ENCODE results near the gene MTOR.

The MTOR gene

DNA sequence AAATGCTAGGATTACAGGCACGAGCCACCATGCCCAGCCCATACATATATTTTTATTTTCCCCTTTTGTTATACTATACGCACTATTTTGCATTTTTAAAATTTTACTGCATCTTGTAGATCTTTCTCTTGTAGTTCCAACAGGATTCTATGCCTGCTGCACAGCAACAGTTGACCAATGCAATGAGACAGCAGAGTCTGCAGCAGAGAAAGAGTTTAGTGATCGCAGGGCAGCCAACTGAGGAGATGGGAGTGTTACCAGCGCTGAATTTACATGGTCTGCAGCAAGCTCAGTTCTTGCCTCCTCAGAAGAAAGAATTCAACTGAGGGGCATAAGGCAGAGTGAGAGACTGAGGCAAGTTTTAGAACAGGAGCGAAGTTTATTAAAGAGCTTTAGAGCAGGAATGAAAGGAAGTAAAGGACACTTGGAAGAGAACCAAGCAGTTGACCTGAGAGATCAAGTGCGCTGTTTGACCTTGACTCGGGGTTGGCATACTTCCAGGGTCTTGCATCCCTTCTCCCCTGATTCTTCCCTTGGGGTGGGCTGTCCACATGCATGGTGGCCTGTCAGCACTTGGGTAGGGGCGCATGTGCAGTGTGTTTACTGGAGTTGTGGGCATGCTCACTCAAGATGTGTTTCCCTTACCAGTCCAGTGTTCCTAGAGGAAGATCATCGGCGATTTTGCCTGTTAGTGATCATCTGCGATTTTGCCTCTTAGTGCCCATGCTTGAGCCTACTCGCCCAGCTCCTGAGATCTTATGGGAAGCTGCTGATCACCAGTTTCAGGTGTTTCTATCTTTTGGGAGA is 4.1 kb upstream of the MTOR start:
- TF ChIP-seq CTCF (conservative IDR thresholded peaks at IDR 0.05; ENCODE audit: low read length): no peak
- no peak overlapping the region for H3K4me3 ChIP-seq (ENCODE audit: low read length)
- no peak for DNase-seq (ENCODE audit: low read depth)

GRCh38 chr1:11256299-11256698 is 6.1 kb downstream of the MTOR start:
- H3K4me3 ChIP-seq (ENCODE audit: low read length): no peak overlapping the region
- DNase-seq (ENCODE audit: low read depth): no peak
- TF ChIP-seq CTCF (conservative IDR thresholded peaks at IDR 0.05; ENCODE audit: low read length): no peak

DNA sequence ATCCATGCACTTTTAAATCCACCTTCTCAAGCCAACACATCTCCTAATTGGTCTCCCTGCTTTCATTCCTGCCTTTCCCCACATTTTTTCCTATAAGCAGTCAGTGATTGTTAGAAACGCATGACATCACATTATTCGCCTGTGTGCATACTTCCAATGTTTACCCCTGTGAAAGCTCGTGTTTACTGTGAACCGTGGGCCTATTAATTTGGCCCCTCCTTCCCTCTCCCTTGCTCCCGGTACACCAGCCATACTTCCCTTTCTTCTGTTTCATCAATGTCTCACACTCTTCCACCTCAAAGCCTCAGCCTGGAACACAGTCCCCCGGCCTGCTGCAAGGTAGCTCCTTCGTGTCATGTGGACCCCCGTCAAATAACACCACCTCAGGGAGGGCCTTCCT is 9.1 kb downstream of the MTOR start:
- no peak for DNase-seq (ENCODE audit: low read depth)
- H3K4me3 ChIP-seq (ENCODE audit: low read length): no peak overlapping the region
- TF ChIP-seq CTCF (conservative IDR thresholded peaks at IDR 0.05; ENCODE audit: low read length): no peak

DNA sequence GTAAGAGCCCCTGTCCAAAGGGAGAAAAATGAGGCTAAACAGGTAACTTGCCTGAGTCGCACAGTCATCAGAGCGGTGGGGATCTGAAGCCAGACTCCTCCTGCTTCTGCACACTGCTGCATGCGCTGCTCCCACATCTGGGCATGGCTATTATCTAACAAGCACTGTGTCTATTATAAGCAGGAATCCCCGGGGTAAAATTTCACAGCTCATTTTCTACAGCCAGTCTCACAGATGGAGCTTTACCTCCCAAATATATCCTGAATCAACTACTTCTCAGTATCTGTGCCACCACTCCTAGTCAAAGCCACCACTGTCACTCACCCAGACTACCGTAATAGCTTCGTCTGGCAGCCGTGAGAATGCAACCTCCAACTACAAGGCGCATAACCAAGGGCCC is 9.8 kb downstream of the MTOR start:
- no peak for DNase-seq (ENCODE audit: low read depth)
- no peak overlapping the region for H3K4me3 ChIP-seq (ENCODE audit: low read length)
- no peak for TF ChIP-seq CTCF (conservative IDR thresholded peaks at IDR 0.05; ENCODE audit: low read length)

GRCh38 chr1:11248169-11248568 is 14.2 kb downstream of the MTOR start:
- no peak for DNase-seq (ENCODE audit: low read depth)
- H3K4me3 ChIP-seq (ENCODE audit: low read length): no peak overlapping the region
- TF ChIP-seq CTCF (conservative IDR thresholded peaks at IDR 0.05; ENCODE audit: low read length): no peak

- H3K4me3 ChIP-seq (ENCODE audit: low read length): no peak overlapping the region
- no peak for TF ChIP-seq CTCF (conservative IDR thresholded peaks at IDR 0.05; ENCODE audit: low read length)
- DNase-seq (ENCODE audit: low read depth): no peak
Observed at GRCh38 chr1:11245904-11246719, 16.2 kb downstream of the MTOR start.

- DNase-seq (ENCODE audit: low read depth): no peak
- no peak for TF ChIP-seq CTCF (conservative IDR thresholded peaks at IDR 0.05; ENCODE audit: low read length)
- no peak overlapping the region for H3K4me3 ChIP-seq (ENCODE audit: low read length)
Observed at GRCh38 chr1:11245248-11245647, 17.1 kb downstream of the MTOR start.
